ENCODE measurements around the gene MMS19. TPM values are rescaled to one million over a fixed set of nuclear protein-coding genes. Genes with fewer than 3 reads are reported as not detected.

The MMS19 gene
- total RNA-seq, 1 donor from 2014 or later: 85.2 TPM

GRCh38 chr10:97517096-97517750 lies 19.0 kb upstream of the MMS19 start:
- H3K27me3 ChIP-seq (ENCODE audit: control insufficient read depth, insufficient read depth, low read length): no peaks in the 10 kb centered on the region
- DNase-seq (ENCODE audit: low read depth): no peak
- no peaks in the 10 kb centered on the region for H3K36me3 ChIP-seq (ENCODE audit: control insufficient read depth, insufficient read depth, low read length)
- TF ChIP-seq CTCF (IDR thresholded peaks at IDR 0.05; ENCODE audit: insufficient read depth, low read length, poor library complexity, severe bottlenecking): no peak
- H3K4me3 ChIP-seq (ENCODE audit: low read depth, low read length): no peak overlapping the region

GRCh38 chr10:97515271-97515978 lies 17.2 kb upstream of the MMS19 start:
- Histone ChIP-seq H3K4me3 (ENCODE audit: low read depth, low read length) (no peak overlapping the region), H3K27me3 (ENCODE audit: control insufficient read depth, insufficient read depth, low read length) (no peaks in the 10 kb centered on the region), H3K36me3 (ENCODE audit: control insufficient read depth, insufficient read depth, low read length) (no peaks in the 10 kb centered on the region)
- TF ChIP-seq CTCF (IDR thresholded peaks at IDR 0.05; ENCODE audit: insufficient read depth, low read length, poor library complexity, severe bottlenecking): no peak
- no peak for DNase-seq (ENCODE audit: low read depth)

- Histone ChIP-seq H3K36me3 (ENCODE audit: control insufficient read depth, insufficient read depth, low read length) (no peaks in the 10 kb centered on the region), H3K4me3 (ENCODE audit: low read depth, low read length) (no peak overlapping the region), H3K27me3 (ENCODE audit: control insufficient read depth, insufficient read depth, low read length) (no peaks in the 10 kb centered on the region)
- DNase-seq (ENCODE audit: low read depth): no peak
- TF ChIP-seq CTCF (IDR thresholded peaks at IDR 0.05; ENCODE audit: insufficient read depth, low read length, poor library complexity, severe bottlenecking): no peak
These were observed 16.1 kb upstream of the MMS19 start for GRCh38 chr10:97514344-97514743.

GRCh38 chr10:97512993-97513392 lies 14.8 kb upstream of the MMS19 start:
- DNase-seq (ENCODE audit: low read depth): no peak
- H3K36me3 ChIP-seq (ENCODE audit: control insufficient read depth, insufficient read depth, low read length): no peaks in the 10 kb centered on the region
- no peaks in the 10 kb centered on the region for H3K27me3 ChIP-seq (ENCODE audit: control insufficient read depth, insufficient read depth, low read length)
- no peak overlapping the region for H3K4me3 ChIP-seq (ENCODE audit: low read depth, low read length)
- TF ChIP-seq CTCF (IDR thresholded peaks at IDR 0.05; ENCODE audit: insufficient read depth, low read length, poor library complexity, severe bottlenecking): no peak

- no peak for TF ChIP-seq CTCF (IDR thresholded peaks at IDR 0.05; ENCODE audit: insufficient read depth, low read length, poor library complexity, severe bottlenecking)
- Histone ChIP-seq H3K36me3 (ENCODE audit: control insufficient read depth, insufficient read depth, low read length) (no peaks in the 10 kb centered on the region), H3K27me3 (ENCODE audit: control insufficient read depth, insufficient read depth, low read length) (no peaks in the 10 kb centered on the region), H3K4me3 (ENCODE audit: low read depth, low read length) (no peak overlapping the region)
- DNase-seq (ENCODE audit: low read depth): no peak
These were observed 13.7 kb upstream of the MMS19 start for GRCh38 chr10:97511711-97512440.
